ENCODE measurements around the gene SUGCT.

GRCh38 chr7:40182452-40182851 is 47.6 kb downstream of the SUGCT start:
- TF ChIP-seq POLR2AphosphoS5 (IDR thresholded peaks at IDR 0.05) (no peak), CTCF (IDR thresholded peaks at IDR 0.05 in 8 of 11, conservative IDR thresholded peaks at IDR 0.05 in 3 of 11) (no peak)
